ENCODE data around the gene TTC13. TPM values are rescaled to one million over a fixed set of nuclear protein-coding genes. Genes with fewer than 3 reads are reported as not detected.

The TTC13 gene
- total RNA-seq, 1 experiment from 2014 or later: 35.2 TPM

DNA sequence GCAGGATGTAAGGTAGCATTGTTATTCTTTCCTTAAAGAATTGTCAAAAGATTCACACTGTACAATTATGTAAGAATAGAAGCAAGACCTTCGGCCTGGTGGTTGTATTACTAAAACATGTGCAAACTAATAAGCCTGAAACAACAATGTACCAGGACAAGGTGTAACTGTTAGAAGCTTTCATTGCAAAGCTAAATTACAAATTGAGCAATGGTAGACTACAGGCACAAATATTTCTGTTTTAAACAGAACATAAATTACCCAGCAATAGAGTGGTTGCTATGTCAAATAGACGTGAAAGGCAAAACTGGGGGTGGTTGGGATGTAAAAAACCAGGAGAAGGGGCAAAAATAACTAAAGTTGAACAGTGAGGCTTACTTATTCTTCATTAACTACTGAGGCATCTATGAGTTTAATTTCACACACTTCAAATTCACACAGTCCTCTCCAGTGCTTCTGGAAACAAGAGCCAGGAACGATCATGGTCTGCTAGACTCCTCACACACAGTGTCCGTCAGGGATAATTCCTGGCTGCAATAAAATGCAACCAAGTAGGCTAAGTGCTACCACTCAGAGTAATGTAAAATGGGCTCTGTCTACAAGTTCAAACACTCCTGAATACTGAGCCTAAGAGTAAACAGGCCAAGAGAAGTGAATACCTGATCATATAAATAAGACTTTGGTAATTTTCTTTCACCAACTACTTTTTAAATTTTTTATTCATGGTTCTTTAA lies 71.0 kb downstream of the TTC13 start:
- Mint-ChIP-seq H3K4me3 (ENCODE audit: unreplicated experiment) (no peak overlapping the region), H3K27me3 (ENCODE audit: insufficient read depth, unreplicated experiment) (no peaks in the 10 kb centered on the region), H3K36me3 (ENCODE audit: insufficient read depth, unreplicated experiment) (peaks cover 61% of the 10 kb centered on the region), H3K9me3 (ENCODE audit: unreplicated experiment) (no peaks in the 10 kb centered on the region), H3K27ac (ENCODE audit: low read depth, unreplicated experiment) (no peak overlapping the region), H3K4me1 (ENCODE audit: insufficient read depth, unreplicated experiment) (no peaks in the 10 kb centered on the region)
- TF ChIP-seq, protein P1, sequence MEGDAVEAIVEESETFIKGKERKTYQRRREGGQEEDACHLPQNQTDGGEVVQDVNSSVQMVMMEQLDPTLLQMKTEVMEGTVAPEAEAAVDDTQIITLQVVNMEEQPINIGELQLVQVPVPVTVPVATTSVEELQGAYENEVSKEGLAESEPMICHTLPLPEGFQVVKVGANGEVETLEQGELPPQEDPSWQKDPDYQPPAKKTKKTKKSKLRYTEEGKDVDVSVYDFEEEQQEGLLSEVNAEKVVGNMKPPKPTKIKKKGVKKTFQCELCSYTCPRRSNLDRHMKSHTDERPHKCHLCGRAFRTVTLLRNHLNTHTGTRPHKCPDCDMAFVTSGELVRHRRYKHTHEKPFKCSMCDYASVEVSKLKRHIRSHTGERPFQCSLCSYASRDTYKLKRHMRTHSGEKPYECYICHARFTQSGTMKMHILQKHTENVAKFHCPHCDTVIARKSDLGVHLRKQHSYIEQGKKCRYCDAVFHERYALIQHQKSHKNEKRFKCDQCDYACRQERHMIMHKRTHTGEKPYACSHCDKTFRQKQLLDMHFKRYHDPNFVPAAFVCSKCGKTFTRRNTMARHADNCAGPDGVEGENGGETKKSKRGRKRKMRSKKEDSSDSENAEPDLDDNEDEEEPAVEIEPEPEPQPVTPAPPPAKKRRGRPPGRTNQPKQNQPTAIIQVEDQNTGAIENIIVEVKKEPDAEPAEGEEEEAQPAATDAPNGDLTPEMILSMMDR (IDR thresholded peaks at IDR 0.05; ENCODE audit: unreplicated experiment): no peak
- ChIA-PET POLR2A (interaction anchor here (0.6 to 1.5 kb wide), 2 partner anchors 26 to 315 kb away, joined by 3 read pairs; no protein-coding TSS in a partner anchor), CTCF (interaction anchor here (0.6 to 2.3 kb wide), 8 partner anchors 9 to 303 kb away, joined by 3 to 15 read pairs (median 4); no protein-coding TSS in a partner anchor)
- no TSS peak for BruUV-seq (replicated peaks)
- no peak for DNase-seq (ENCODE audit: unreplicated experiment)
- intact Hi-C loops (cut with micrococcal nuclease): no loop called here

DNA sequence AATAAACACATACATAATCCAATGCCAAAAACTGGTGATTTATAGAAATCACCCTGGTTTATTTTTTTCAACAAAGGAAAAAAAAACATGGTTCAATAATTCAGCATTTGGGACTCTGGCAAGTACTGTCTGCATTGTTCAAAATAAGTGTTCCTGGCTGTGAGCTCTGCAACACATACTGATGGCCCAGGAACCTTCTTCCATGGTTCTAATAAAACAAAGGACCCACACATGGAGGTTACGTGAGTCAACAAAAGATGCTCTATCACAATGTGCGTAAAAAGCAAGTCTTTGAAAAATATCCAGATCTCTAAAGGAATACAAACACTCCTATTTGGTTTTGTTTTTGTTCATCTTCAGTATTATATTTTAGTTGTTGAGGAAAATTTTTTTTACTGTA lies 72.4 kb downstream of the TTC13 start:
- intact Hi-C loops (cut with micrococcal nuclease): no loop called here

DNA sequence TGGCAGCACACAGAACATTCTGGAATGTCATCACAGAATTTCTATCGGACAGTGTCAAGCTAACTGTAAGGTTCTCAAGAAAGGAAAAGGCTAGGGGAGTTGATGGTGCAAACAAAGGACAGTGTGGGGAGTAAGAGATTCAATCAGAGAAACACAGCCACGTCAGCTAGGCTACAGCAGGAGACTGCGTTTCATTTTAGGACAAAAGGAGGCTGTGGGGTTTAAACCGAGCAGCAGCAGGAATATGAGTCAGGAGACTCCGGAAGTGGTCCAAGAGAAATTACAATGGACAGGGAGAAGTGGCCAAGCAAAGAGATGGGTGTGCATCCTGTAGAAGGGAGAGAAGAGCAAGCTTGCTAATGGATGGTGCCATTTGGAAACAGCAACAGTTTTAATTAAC lies 72.9 kb downstream of the TTC13 start:
- intact Hi-C loops (cut with micrococcal nuclease): no loop called here
- CTCF ChIA-PET: interaction anchor here (0.6 to 2.4 kb wide), 5 partner anchors 11 to 140 kb away, joined by 4 to 7 read pairs (median 4); no protein-coding TSS in a partner anchor
- Mint-ChIP-seq H3K27ac (ENCODE audit: low read depth, unreplicated experiment) (no peak overlapping the region), H3K4me1 (ENCODE audit: insufficient read depth, unreplicated experiment) (no peaks in the 10 kb centered on the region), H3K9me3 (ENCODE audit: unreplicated experiment) (no peaks in the 10 kb centered on the region), H3K4me3 (ENCODE audit: unreplicated experiment) (no peak overlapping the region), H3K27me3 (ENCODE audit: insufficient read depth, unreplicated experiment) (no peaks in the 10 kb centered on the region), H3K36me3 (ENCODE audit: insufficient read depth, unreplicated experiment) (peaks cover 43% of the 10 kb centered on the region)
- DNase-seq (ENCODE audit: unreplicated experiment): no peak
- BruUV-seq (replicated peaks): no TSS peak
- POLR2A ChIA-PET: no interaction called here
- TF ChIP-seq, protein P1 (IDR thresholded peaks at IDR 0.05; ENCODE audit: unreplicated experiment): no peak

More for the DNA sequence above, 72.4 kb downstream of the TTC13 start:
- Mint-ChIP-seq H3K9me3 (ENCODE audit: unreplicated experiment) (no peaks in the 10 kb centered on the region), H3K27me3 (ENCODE audit: insufficient read depth, unreplicated experiment) (no peaks in the 10 kb centered on the region), H3K36me3 (ENCODE audit: insufficient read depth, unreplicated experiment) (peaks cover 48% of the 10 kb centered on the region), H3K4me3 (ENCODE audit: unreplicated experiment) (no peak overlapping the region), H3K4me1 (ENCODE audit: insufficient read depth, unreplicated experiment) (no peaks in the 10 kb centered on the region), H3K27ac (ENCODE audit: low read depth, unreplicated experiment) (no peak overlapping the region)
- DNase-seq (ENCODE audit: unreplicated experiment): no peak
- CTCF ChIA-PET: interaction anchor here (0.7 to 2.4 kb wide), 5 partner anchors 10 to 307 kb away, joined by 4 to 15 read pairs (median 5); no protein-coding TSS in a partner anchor
- TF ChIP-seq, protein P1 (IDR thresholded peaks at IDR 0.05; ENCODE audit: unreplicated experiment): no peak
- TSS peak; percentile 59 for BruUV-seq (replicated peaks)
- POLR2A ChIA-PET: interaction anchor here (0.7 kb wide), 1 partner anchor 296 kb away, joined by 3 read pairs; no protein-coding TSS in a partner anchor

DNA sequence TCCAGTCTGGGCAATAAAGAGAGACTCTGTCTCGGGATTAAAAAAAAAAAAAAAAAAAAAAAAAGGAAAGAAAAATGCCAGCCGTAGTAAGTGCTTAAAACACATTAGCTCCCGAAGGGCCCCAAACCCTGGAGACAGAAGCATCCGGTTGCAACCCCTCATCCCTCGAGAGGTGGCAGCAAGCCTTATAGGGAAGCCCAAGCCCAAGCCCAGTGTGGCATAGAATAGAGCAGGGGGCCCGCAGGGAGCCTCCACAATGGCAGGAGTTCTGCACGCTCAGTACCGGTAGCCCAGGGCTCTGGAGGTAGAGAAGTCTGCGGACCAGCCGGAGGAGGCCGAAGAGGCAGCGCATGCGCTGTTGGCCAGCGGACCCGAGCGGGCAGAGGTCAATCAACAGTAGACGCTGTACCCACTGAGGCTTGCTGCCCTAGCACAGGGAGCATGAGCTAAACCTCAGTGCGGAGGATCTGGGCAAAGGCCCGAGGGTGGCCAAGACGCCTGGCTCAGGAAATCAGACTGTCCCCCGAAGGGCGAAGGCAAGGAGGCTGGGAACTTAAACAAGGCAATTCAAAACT lies 76.2 kb downstream of the TTC13 start:
- BruUV-seq (replicated peaks): no TSS peak
- intact Hi-C loops (cut with micrococcal nuclease): no loop called here
- DNase-seq (ENCODE audit: unreplicated experiment): no peak
- ChIA-PET POLR2A (interaction anchor here (0.8 to 1.1 kb wide), 2 partner anchors 10 to 1394 kb away, joined by 3 to 4 read pairs; partner anchors contain the start of gene NUP133), CTCF (interaction anchor here (0.6 to 1.4 kb wide), 7 partner anchors 15 to 309 kb away, joined by 3 to 4 read pairs (median 3); no protein-coding TSS in a partner anchor)
- no peak overlapping the region for H3K27ac Mint-ChIP-seq (ENCODE audit: low read depth, unreplicated experiment)
- no peaks in the 10 kb centered on the region for H3K27me3 Mint-ChIP-seq (ENCODE audit: insufficient read depth, unreplicated experiment)
- TF ChIP-seq, protein P1 (IDR thresholded peaks at IDR 0.05; ENCODE audit: unreplicated experiment): no peak
- no peaks in the 10 kb centered on the region for H3K9me3 Mint-ChIP-seq (ENCODE audit: unreplicated experiment)
- H3K4me1 Mint-ChIP-seq (ENCODE audit: insufficient read depth, unreplicated experiment): no peaks in the 10 kb centered on the region
- H3K4me3 Mint-ChIP-seq (ENCODE audit: unreplicated experiment): no peak overlapping the region
- peaks cover 17% of the 10 kb centered on the region for H3K36me3 Mint-ChIP-seq (ENCODE audit: insufficient read depth, unreplicated experiment)
